Thyroid gland (tissue), 4 donors: ENCODE data around the gene MYBBP1A.

ENCODE experiments used
- CTCF ChIP-seq, 6 experiments: fragments of 200-600 bp in 3 of 6; fragments of 450-650 bp in 3 of 6; sonication (generic) in 3 of 6; IDR thresholded peaks; one replicate each; pipeline ENCODE4 v1.5.1; 2016 to 2019; ENCODE audit warnings: antibody characterized with exemption in 6 of 6, mild to moderate bottlenecking in 2 of 6, inconsistent platforms in 1 of 6, moderate library complexity in 1 of 6
- POLR2A ChIP-seq, 2 donors: fragments of 450-650 bp; IDR thresholded peaks; one replicate each; pipeline ENCODE4 v1.6.1; 2017; ENCODE audit warnings: antibody characterized with exemption in 2 of 2, mild to moderate bottlenecking in 2 of 2, moderate library complexity in 1 of 2

GRCh38 chr17:4536259-4536741 is 18.9 kb downstream of the MYBBP1A start:
- TF ChIP-seq POLR2A (IDR thresholded peaks at IDR 0.05) = no peak
- TF ChIP-seq CTCF (IDR thresholded peaks at IDR 0.05) = no peak
